Measurements from ENCODE around the gene COL4A6. TPM values are rescaled to one million over a fixed set of nuclear protein-coding genes. Genes with fewer than 3 reads are reported as not detected.

COL4A6 gene
- total RNA-seq, 1 experiment from 2014 or later = not detected

DNA sequence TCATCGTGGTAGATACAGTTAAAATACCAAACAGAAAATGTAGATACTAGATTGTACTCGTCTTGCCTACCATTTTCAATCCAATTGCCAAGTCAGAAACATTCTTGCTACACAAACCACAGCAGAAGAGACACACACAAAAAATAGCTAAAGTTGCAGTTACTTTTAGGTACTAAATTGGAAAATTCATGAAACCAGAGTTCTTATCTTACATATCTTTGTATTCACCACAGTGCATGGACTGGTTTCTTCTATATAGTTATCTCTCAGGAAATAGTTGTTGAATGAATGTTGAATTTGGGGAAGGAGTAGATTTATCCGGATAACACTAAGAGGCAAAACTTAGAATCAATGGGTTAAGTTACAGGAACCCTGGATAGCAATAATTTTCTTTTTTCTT is 15.6 kb upstream of the COL4A6 start:
- Histone ChIP-seq H3K79me2 (ENCODE audit: low read length) (no peaks in the 10 kb centered on the region), H4K20me1 (ENCODE audit: insufficient read depth, low read depth, low read length) (no peaks in the 10 kb centered on the region), H3K9me3 (ENCODE audit: low read length) (no peaks in the 10 kb centered on the region), H3K27ac (ENCODE audit: low read length) (no peak overlapping the region), H2AFZ (ENCODE audit: low read length) (no peak overlapping the region), H3K9me2 (replicated peaks; ENCODE audit: insufficient read depth, low read length) (no peaks in the 10 kb centered on the region), H3K4me1 (ENCODE audit: low read length) (no peaks in the 10 kb centered on the region), H3K27me3 (ENCODE audit: low read length) (no peaks in the 10 kb centered on the region), H3K4me2 (ENCODE audit: low read depth, low read length, poor library complexity, severe bottlenecking) (no peak overlapping the region), H3K36me3 (ENCODE audit: insufficient read depth, low read length) (no peaks in the 10 kb centered on the region), H3K9ac (ENCODE audit: low read length) (no peak overlapping the region), H3K4me3 (ENCODE audit: low read length) (no peak overlapping the region)
- DNase-seq = no peak

DNA sequence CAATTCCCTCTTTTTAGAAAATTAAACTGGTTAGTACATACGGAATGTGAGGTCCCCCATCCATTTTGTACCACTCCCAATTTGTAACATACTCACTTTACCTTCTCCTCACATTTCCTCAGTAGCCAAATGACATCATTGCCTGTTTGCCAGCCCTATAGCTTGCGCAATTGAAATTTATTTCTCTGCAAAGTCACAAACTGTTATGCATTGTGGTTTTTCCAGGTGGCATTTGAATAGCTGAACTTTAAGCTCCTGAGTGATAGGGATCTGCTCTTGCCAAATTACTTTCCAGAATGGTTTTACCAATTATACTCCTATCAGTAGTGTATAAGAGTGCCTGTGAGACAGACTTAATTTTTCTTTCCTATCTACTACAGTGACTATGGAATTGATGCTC is 9.1 kb upstream of the COL4A6 start:
- no peak for DNase-seq
- Histone ChIP-seq H3K9me2 (replicated peaks; ENCODE audit: insufficient read depth, low read length) (no peaks in the 10 kb centered on the region), H3K4me2 (ENCODE audit: low read depth, low read length, poor library complexity, severe bottlenecking) (no peak overlapping the region), H3K27me3 (ENCODE audit: low read length) (no peaks in the 10 kb centered on the region), H2AFZ (ENCODE audit: low read length) (no peak overlapping the region), H3K4me1 (ENCODE audit: low read length) (no peaks in the 10 kb centered on the region), H3K36me3 (ENCODE audit: insufficient read depth, low read length) (no peaks in the 10 kb centered on the region), H3K9ac (ENCODE audit: low read length) (no peak overlapping the region), H3K4me3 (ENCODE audit: low read length) (no peak overlapping the region), H4K20me1 (ENCODE audit: insufficient read depth, low read depth, low read length) (no peaks in the 10 kb centered on the region), H3K9me3 (ENCODE audit: low read length) (no peaks in the 10 kb centered on the region), H3K79me2 (ENCODE audit: low read length) (no peaks in the 10 kb centered on the region), H3K27ac (ENCODE audit: low read length) (no peak overlapping the region)

DNA sequence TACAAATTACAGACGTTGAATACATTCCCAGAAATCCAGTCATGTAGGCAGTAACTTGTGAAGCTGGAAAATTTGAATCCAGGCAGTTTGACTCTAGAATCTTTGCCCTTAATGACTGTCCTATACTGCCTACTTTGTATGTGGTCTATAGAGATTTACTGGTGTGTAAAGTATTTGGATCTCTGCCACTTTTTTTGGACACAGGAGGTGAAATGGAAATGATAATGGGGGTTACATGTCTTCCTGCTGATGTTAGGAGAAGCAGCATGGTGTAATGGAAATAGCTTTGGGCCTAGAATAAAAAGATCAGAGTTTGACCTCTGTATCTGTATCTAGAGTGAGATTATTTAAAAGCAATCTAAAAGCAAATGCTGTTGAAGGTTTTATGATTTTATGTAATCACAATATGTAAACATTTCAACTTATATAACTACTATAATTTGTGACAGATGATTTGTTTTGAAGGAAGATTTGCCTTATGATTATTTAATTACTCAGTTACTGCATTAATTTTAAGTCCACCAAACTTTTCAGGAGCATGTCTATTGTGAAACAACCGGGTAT is 4.8 kb upstream of the COL4A6 start:
- Histone ChIP-seq H3K9me2 (replicated peaks; ENCODE audit: insufficient read depth, low read length) (no peaks in the 10 kb centered on the region), H3K9ac (ENCODE audit: low read length) (no peak overlapping the region), H3K79me2 (ENCODE audit: low read length) (no peaks in the 10 kb centered on the region), H2AFZ (ENCODE audit: low read length) (no peak overlapping the region), H3K27me3 (ENCODE audit: low read length) (no peaks in the 10 kb centered on the region), H3K27ac (ENCODE audit: low read length) (no peak overlapping the region), H4K20me1 (ENCODE audit: insufficient read depth, low read depth, low read length) (no peaks in the 10 kb centered on the region), H3K4me2 (ENCODE audit: low read depth, low read length, poor library complexity, severe bottlenecking) (no peak overlapping the region), H3K4me1 (ENCODE audit: low read length) (no peaks in the 10 kb centered on the region), H3K9me3 (ENCODE audit: low read length) (no peaks in the 10 kb centered on the region), H3K36me3 (ENCODE audit: insufficient read depth, low read length) (no peaks in the 10 kb centered on the region), H3K4me3 (ENCODE audit: low read length) (no peak overlapping the region)
- no peak for DNase-seq

DNA sequence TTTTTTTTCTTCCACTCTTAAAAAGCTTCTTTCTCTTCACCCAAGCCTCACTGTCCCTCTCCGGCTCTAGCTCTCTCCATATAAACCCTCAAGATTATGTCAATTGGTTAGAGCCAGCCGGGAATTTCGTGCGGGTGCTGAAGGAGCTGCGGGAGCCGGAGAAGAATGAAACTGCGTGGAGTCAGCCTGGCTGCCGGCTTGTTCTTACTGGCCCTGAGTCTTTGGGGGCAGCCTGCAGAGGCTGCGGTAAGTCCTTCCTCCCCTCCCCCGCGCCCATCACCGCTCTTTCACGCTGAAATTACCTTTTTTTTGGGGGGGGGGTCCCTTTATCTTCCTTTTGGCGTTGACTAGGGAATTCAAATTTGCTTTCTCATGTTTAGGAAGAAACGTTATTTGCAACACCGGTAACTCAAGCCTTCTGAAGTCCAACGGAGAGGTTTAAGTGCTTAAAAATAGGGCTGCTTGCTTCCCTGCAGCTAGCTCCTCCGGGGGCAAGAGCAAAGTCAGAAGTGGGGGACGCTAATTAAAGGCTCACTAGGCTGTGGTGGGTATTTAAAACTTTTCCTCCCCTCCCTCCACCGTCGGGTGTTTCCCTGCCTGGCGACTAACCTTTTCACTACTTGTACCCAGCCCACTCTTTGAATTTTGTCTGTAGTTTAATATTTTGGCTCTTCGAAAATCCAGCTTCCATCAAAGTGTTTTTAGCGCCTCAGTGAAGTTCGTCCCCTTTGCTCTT is 1.9 kb upstream of the COL4A6 start:
- H3K4me3 ChIP-seq (ENCODE audit: low read length) = no peak overlapping the region
- H3K9ac ChIP-seq (ENCODE audit: low read length) = no peak overlapping the region
- no peak overlapping the region for H3K4me2 ChIP-seq (ENCODE audit: low read depth, low read length, poor library complexity, severe bottlenecking)
- H3K9me3 ChIP-seq (ENCODE audit: low read length) = no peaks in the 10 kb centered on the region
- no peaks in the 10 kb centered on the region for H3K9me2 ChIP-seq (replicated peaks; ENCODE audit: insufficient read depth, low read length)
- no peaks in the 10 kb centered on the region for H4K20me1 ChIP-seq (ENCODE audit: insufficient read depth, low read depth, low read length)
- H3K4me1 ChIP-seq (ENCODE audit: low read length) = no peaks in the 10 kb centered on the region
- H3K79me2 ChIP-seq (ENCODE audit: low read length) = no peaks in the 10 kb centered on the region
- no peak for DNase-seq
- H2AFZ ChIP-seq (ENCODE audit: low read length) = no peak overlapping the region
- H3K36me3 ChIP-seq (ENCODE audit: insufficient read depth, low read length) = no peaks in the 10 kb centered on the region
- H3K27me3 ChIP-seq (ENCODE audit: low read length) = no peaks in the 10 kb centered on the region
- no peak overlapping the region for H3K27ac ChIP-seq (ENCODE audit: low read length)

DNA sequence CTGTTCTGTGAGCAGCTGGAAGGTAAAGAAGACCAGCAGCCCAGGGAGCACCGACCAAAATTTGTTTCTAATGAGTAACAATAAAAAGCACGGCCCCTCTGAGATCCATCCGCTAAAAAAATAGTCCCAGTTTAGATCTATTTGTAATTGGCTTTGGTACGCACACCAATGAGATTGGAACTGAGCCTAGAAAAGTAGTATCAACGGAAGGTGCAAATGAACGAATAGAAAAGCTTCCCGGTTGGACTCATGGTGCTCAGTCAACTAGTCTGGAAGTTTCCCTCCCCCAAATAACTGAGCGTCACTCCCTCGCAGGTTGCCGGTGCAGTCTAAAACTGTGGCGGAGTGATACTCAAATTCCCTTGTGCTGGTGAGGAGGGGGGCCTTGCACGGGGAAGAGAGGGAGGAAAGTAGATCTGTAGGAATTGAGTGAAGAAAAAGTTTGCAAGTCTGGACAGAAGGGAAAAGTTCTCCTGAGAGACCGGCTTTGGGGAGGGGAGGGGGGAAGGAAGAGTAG is 1.3 kb upstream of the COL4A6 start, which contains the start of gene COL4A5:
Gene COL4A5 (plus strand): TSS at position 413 of the 517 bp plus-strand sequence. CDS start 288 bp downstream, outside the sequence.
- no peak within 1 kb of the TSS for H2AFZ ChIP-seq (ENCODE audit: low read length)
- no peak for DNase-seq
- H3K36me3 ChIP-seq (ENCODE audit: insufficient read depth, low read length) = no peaks in the 10 kb centered on the region

DNA sequence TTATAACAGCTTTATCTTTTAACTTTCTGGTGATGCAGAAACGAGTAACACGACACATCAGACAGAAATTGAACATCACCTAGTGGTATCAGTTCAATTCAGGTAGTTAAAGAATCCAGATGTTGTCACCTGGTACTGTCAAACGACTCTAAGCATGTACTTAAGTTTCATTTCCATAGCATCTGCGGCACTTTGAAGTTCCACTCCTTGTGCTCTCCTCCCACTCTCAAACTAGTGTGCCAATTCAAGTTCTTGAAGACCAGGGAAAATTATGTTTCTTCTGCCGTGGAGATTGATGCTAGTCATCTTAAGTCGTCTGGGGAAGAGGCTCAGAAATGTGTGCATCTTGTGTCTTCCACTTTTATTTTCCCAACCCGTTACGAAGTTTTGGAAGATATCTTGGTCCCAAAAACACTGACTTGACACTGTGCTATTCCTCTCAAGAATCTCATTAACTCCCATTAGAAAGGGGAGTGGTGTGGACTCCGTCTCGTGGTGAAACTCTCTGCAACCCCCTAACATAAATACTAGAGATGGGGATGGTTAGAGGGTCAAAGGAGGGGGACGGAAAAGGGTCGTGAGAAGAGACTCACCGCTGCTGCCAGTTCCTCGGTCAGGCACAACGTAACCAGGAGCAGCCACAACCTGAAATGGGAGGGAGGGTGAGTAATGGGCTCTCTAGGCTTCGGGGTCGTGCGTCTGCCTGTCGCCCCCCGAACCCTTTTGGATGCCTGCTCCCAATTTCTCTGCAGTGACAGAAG is 693 bp downstream of the COL4A6 start:
- H3K4me3 ChIP-seq (ENCODE audit: low read length) = no peak overlapping the region
- H3K79me2 ChIP-seq (ENCODE audit: low read length) = no peaks in the 10 kb centered on the region
- H3K9me3 ChIP-seq (ENCODE audit: low read length) = no peaks in the 10 kb centered on the region
- no peaks in the 10 kb centered on the region for H3K9me2 ChIP-seq (replicated peaks; ENCODE audit: insufficient read depth, low read length)
- DNase-seq = no peak
- H3K27ac ChIP-seq (ENCODE audit: low read length) = no peak overlapping the region
- no peak overlapping the region for H2AFZ ChIP-seq (ENCODE audit: low read length)
- no peaks in the 10 kb centered on the region for H4K20me1 ChIP-seq (ENCODE audit: insufficient read depth, low read depth, low read length)
- no peak overlapping the region for H3K9ac ChIP-seq (ENCODE audit: low read length)
- no peak overlapping the region for H3K4me2 ChIP-seq (ENCODE audit: low read depth, low read length, poor library complexity, severe bottlenecking)
- H3K4me1 ChIP-seq (ENCODE audit: low read length) = no peaks in the 10 kb centered on the region
- H3K27me3 ChIP-seq (ENCODE audit: low read length) = no peaks in the 10 kb centered on the region
- H3K36me3 ChIP-seq (ENCODE audit: insufficient read depth, low read length) = no peaks in the 10 kb centered on the region

More for the DNA sequence above, 1.3 kb upstream of the COL4A6 start, which contains the start of gene COL4A5:
- H3K4me3 ChIP-seq (ENCODE audit: low read length) = no peak within 1 kb of the TSS
- H3K9me2 ChIP-seq (replicated peaks; ENCODE audit: insufficient read depth, low read length) = no peaks in the 10 kb centered on the region
- no peaks in the 10 kb centered on the region for H3K4me1 ChIP-seq (ENCODE audit: low read length)
- no peak within 1 kb of the TSS for H3K4me2 ChIP-seq (ENCODE audit: low read depth, low read length, poor library complexity, severe bottlenecking)
- H3K9me3 ChIP-seq (ENCODE audit: low read length) = no peaks in the 10 kb centered on the region
- no peak within 1 kb of the TSS for H3K9ac ChIP-seq (ENCODE audit: low read length)
- H3K27me3 ChIP-seq (ENCODE audit: low read length) = no peaks in the 10 kb centered on the region
- H3K27ac ChIP-seq (ENCODE audit: low read length) = no peak within 1 kb of the TSS
- no peaks in the 10 kb centered on the region for H3K79me2 ChIP-seq (ENCODE audit: low read length)
- H4K20me1 ChIP-seq (ENCODE audit: insufficient read depth, low read depth, low read length) = no peaks in the 10 kb centered on the region

DNA sequence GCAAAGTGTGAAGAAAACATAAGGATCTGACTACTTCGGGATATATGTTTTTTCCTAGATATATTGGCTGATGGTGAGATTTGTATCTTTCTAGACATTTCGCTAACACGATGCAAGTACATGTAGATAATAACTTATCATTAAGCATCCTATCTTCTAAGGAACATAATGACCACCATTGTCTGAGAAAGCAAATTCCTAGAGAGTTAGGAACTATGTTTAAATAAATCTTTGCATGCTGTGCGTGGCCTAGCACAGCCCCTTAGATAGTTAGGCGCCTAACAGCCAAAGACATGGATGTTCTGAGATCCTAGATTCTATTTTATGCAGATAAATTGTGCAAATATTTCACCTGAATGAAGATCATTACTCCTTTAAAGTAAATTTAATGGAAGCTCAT is 3.0 kb downstream of the COL4A6 start:
- Histone ChIP-seq H3K4me3 (ENCODE audit: low read length) (no peak overlapping the region), H2AFZ (ENCODE audit: low read length) (no peak overlapping the region), H3K27ac (ENCODE audit: low read length) (no peak overlapping the region), H4K20me1 (ENCODE audit: insufficient read depth, low read depth, low read length) (no peaks in the 10 kb centered on the region), H3K9me2 (replicated peaks; ENCODE audit: insufficient read depth, low read length) (no peaks in the 10 kb centered on the region), H3K9me3 (ENCODE audit: low read length) (no peaks in the 10 kb centered on the region), H3K9ac (ENCODE audit: low read length) (no peak overlapping the region), H3K79me2 (ENCODE audit: low read length) (no peaks in the 10 kb centered on the region), H3K36me3 (ENCODE audit: insufficient read depth, low read length) (no peaks in the 10 kb centered on the region), H3K4me1 (ENCODE audit: low read length) (no peaks in the 10 kb centered on the region), H3K27me3 (ENCODE audit: low read length) (no peaks in the 10 kb centered on the region), H3K4me2 (ENCODE audit: low read depth, low read length, poor library complexity, severe bottlenecking) (no peak overlapping the region)
- DNase-seq = no peak

DNA sequence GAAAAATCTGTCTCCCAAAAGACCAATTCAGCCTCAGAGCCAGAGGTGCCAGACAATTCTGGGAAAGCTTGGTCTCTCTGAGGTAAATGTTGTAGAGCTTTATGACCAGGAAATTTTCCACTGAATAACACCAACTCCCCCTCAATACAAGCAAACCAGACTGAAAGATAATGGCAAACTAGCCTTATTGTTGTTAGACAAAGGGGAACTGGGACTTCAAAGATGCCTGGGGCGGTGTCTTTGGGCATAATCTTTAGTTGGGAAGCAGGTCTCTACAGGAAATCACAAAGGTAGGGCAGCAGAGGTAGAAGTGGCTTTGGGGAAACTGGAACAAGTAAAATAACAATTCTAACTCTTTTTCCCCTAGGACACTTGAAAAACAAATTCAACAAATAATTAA is 12.0 kb downstream of the COL4A6 start:
- H3K9me2 ChIP-seq (replicated peaks; ENCODE audit: insufficient read depth, low read length) = no peaks in the 10 kb centered on the region
- H3K4me2 ChIP-seq (ENCODE audit: low read depth, low read length, poor library complexity, severe bottlenecking) = no peak overlapping the region
- H3K79me2 ChIP-seq (ENCODE audit: low read length) = no peaks in the 10 kb centered on the region
- H3K27me3 ChIP-seq (ENCODE audit: low read length) = no peaks in the 10 kb centered on the region
- H3K4me3 ChIP-seq (ENCODE audit: low read length) = no peak overlapping the region
- no peak overlapping the region for H3K9ac ChIP-seq (ENCODE audit: low read length)
- H2AFZ ChIP-seq (ENCODE audit: low read length) = no peak overlapping the region
- no peaks in the 10 kb centered on the region for H3K9me3 ChIP-seq (ENCODE audit: low read length)
- H4K20me1 ChIP-seq (ENCODE audit: insufficient read depth, low read depth, low read length) = no peaks in the 10 kb centered on the region
- no peak overlapping the region for H3K27ac ChIP-seq (ENCODE audit: low read length)
- no peak for DNase-seq
- no peaks in the 10 kb centered on the region for H3K4me1 ChIP-seq (ENCODE audit: low read length)
- H3K36me3 ChIP-seq (ENCODE audit: insufficient read depth, low read length) = no peaks in the 10 kb centered on the region
